Endothelial cell of hepatic sinusoid (primary cell): ENCODE measurements around the gene KDM3B.

Experiments used
- in situ Hi-C: cut with HindIII; loops from 2 replicates; pipeline ENCODE4 v1.10.0; 2017; ENCODE audit warnings: low sequenced_read_pairs

KDM3B gene

GRCh38 chr5:138344887-138345622 lies 7.4 kb upstream of the KDM3B start:
- in situ Hi-C loops: no loop called here

GRCh38 chr5:138346889-138347288 lies 5.6 kb upstream of the KDM3B start:
- in situ Hi-C loops: no loop called here

- in situ Hi-C loops: loop anchor here (5.0 to 10.0 kb wide), 2 partner anchors 55 to 87 kb away; partner anchors contain the start of gene REEP2
These were observed 2.5 kb upstream of the KDM3B start for GRCh38 chr5:138349852-138350562.

- in situ Hi-C loops: loop anchor here (5.0 to 10.0 kb wide), 2 partner anchors 56 to 87 kb away; partner anchors contain the start of gene REEP2
These were observed 2.0 kb upstream of the KDM3B start for GRCh38 chr5:138350563-138350890.

- in situ Hi-C loops: loop anchor here (5.0 to 10.0 kb wide), 2 partner anchors 56 to 86 kb away; partner anchors contain the start of gene REEP2
These were observed 1.4 kb upstream of the KDM3B start for GRCh38 chr5:138351056-138351455.

- in situ Hi-C loops: loop anchor here (5.0 to 10.0 kb wide), 2 partner anchors 57 to 86 kb away; partner anchors contain the start of gene REEP2
These were observed 968 bp upstream of the KDM3B start for GRCh38 chr5:138351517-138351916.

- in situ Hi-C loops: loop anchor here (5.0 to 10.0 kb wide), 2 partner anchors 58 to 84 kb away; partner anchors contain the start of gene REEP2
These were observed 456 bp downstream of the KDM3B start for GRCh38 chr5:138352722-138353559.

GRCh38 chr5:138353560-138354080 lies 1.1 kb downstream of the KDM3B start:
- in situ Hi-C loops: loop anchor here (5.0 to 10.0 kb wide), 2 partner anchors 59 to 84 kb away; partner anchors contain the start of gene REEP2

GRCh38 chr5:138354387-138354786 lies 1.9 kb downstream of the KDM3B start:
- in situ Hi-C loops: loop anchor here (5.0 to 10.0 kb wide), 2 partner anchors 60 to 83 kb away; partner anchors contain the start of gene REEP2

- in situ Hi-C loops: loop anchor here (5.0 to 10.0 kb wide), 2 partner anchors 60 to 82 kb away; partner anchors contain the start of gene REEP2
These were observed 2.5 kb downstream of the KDM3B start for GRCh38 chr5:138354926-138355378.

GRCh38 chr5:138359621-138360020 lies 7.1 kb downstream of the KDM3B start:
- in situ Hi-C loops: loop anchor here (10.0 kb wide), 1 partner anchor 65 kb away; no protein-coding TSS in a partner anchor

- in situ Hi-C loops: no loop called here
These were observed 8.5 kb downstream of the KDM3B start for GRCh38 chr5:138360941-138361452.

GRCh38 chr5:138364576-138364975 lies 12.1 kb downstream of the KDM3B start:
- in situ Hi-C loops: no loop called here

GRCh38 chr5:138366632-138367382 lies 14.3 kb downstream of the KDM3B start:
- in situ Hi-C loops: no loop called here

- in situ Hi-C loops: no loop called here
These were observed 16.8 kb downstream of the KDM3B start for GRCh38 chr5:138369261-138369660.

GRCh38 chr5:138369706-138370105 lies 17.2 kb downstream of the KDM3B start:
- in situ Hi-C loops: no loop called here

GRCh38 chr5:138370537-138370936 lies 18.1 kb downstream of the KDM3B start:
- in situ Hi-C loops: no loop called here

- in situ Hi-C loops: no loop called here
These were observed 19.0 kb downstream of the KDM3B start for GRCh38 chr5:138371454-138371853.

GRCh38 chr5:138372225-138372624 lies 19.7 kb downstream of the KDM3B start:
- in situ Hi-C loops: no loop called here
